ENCODE results near the gene MOB1A. TPM values are rescaled to one million over a fixed set of nuclear protein-coding genes. Genes with fewer than 3 reads are reported as not detected.

Gene MOB1A
- total RNA-seq, 1 donor from 2014 or later = 96.4 TPM

DNA sequence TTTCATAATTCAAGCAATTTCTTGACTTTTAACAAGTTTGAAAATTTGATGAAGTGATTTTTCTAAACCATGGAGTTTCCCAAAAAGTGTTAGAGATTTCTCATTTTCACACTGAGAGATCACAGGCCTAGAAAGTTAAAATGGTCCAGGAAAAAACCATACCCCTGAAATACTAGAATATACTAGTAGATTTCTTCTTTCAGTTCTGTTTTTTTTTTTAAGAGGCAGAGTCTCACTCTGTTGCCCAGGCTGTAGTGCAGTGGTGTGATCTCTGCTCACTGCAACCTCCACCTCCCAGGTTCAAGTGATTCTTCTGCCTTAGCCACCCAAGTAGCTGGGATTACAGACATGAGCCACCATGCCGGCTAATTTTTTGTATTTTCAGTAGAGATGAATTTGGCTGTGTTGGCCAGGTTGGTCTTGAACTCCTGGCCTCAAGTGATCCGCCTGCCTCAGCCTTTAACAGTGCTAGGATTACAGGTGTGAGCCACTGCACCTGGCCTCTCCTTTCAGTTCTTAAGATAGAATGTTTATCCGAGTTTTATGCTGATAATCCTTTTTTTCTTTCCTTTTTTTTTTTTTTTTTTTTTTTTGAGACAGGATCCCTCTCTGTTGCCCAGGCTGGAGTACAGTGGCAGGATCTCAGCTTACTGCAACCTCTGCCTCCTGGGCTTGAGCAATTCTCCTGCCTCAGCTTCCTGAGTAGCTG is 34.2 kb upstream of the MOB1A start:
- no peak for DNase-seq (ENCODE audit: low spot score in 2 of 2, unreplicated experiment in 2 of 2)
- no peak for TF ChIP-seq CTCF (IDR thresholded peaks at IDR 0.05; ENCODE audit: unreplicated experiment)
- no peaks in the 10 kb centered on the region for H3K27me3 Mint-ChIP-seq (ENCODE audit: low read depth)
- H3K4me1 Mint-ChIP-seq = peaks cover 3% of the 10 kb centered on the region
- no peak overlapping the region for H3K27ac Mint-ChIP-seq
- no peaks in the 10 kb centered on the region for H3K9me3 Mint-ChIP-seq
- no peak overlapping the region for H3K4me3 Mint-ChIP-seq
- H3K36me3 Mint-ChIP-seq = peaks cover 24% of the 10 kb centered on the region

DNA sequence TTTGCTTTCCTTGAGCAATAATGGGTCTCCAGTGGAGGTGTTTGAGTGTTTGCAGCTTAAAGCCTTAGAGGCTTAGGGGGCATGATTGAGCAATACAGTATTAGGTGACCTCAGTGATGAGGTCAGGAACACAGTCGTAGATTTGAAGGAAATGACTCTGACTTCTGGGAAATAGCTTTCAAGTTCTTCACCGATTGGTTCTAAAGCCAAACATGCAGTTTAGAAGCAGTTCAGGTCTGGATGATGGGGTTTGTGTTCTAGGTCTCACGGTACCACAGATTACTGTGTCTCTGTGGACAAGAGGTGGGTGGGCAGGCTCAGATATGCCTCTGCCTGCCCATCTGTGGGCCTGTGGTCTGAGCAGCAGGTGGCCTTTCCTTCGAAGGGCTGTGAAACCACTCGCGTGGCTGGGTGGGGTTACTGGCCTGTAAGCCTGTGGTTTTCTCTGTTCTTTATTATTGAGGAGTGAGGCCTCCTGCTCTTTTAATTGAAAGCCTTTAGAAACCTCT is 27.6 kb upstream of the MOB1A start:
- Mint-ChIP-seq H3K36me3 (peaks cover 17% of the 10 kb centered on the region), H3K9me3 (no peaks in the 10 kb centered on the region), H3K4me1 (peaks cover 3% of the 10 kb centered on the region), H3K4me3 (no peak overlapping the region), H3K27ac (no peak overlapping the region), H3K27me3 (ENCODE audit: low read depth) (no peaks in the 10 kb centered on the region)
- TF ChIP-seq CTCF (IDR thresholded peaks at IDR 0.05; ENCODE audit: unreplicated experiment) = no peak
- DNase-seq (ENCODE audit: low spot score in 2 of 2, unreplicated experiment in 2 of 2) = no peak

- Mint-ChIP-seq H3K27ac (no peak overlapping the region), H3K4me1 (peaks cover 3% of the 10 kb centered on the region), H3K4me3 (no peak overlapping the region), H3K9me3 (no peaks in the 10 kb centered on the region), H3K27me3 (ENCODE audit: low read depth) (no peaks in the 10 kb centered on the region), H3K36me3 (peaks cover 14% of the 10 kb centered on the region)
- DNase-seq (ENCODE audit: low spot score in 2 of 2, unreplicated experiment in 2 of 2) = no peak
- no peak for TF ChIP-seq CTCF (IDR thresholded peaks at IDR 0.05; ENCODE audit: unreplicated experiment)
Observed at GRCh38 chr2:74205596-74205995, 26.9 kb upstream of the MOB1A start.

DNA sequence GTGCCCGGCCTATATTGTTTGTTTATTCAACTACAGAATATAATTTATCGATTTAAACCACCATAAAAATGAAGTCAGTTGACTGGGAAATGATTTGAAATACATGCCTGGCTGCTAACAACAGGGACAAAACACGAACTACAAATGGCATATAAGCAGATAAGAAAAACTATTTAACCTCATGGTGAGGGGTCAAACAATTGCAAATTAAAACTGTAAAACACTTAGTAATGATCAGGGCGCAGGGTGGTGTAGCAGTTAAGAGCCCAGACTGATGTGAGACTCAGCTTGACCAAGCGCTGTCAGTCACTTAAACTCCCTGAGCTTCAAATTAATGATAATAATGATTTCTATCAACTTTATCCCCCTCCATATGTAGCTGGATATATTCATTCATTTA is 26.4 kb upstream of the MOB1A start:
- H3K4me3 Mint-ChIP-seq = no peak overlapping the region
- H3K36me3 Mint-ChIP-seq = peaks cover 14% of the 10 kb centered on the region
- H3K27me3 Mint-ChIP-seq (ENCODE audit: low read depth) = no peaks in the 10 kb centered on the region
- DNase-seq (ENCODE audit: low spot score in 2 of 2, unreplicated experiment in 2 of 2) = no peak
- no peak overlapping the region for H3K27ac Mint-ChIP-seq
- no peaks in the 10 kb centered on the region for H3K9me3 Mint-ChIP-seq
- no peak for TF ChIP-seq CTCF (IDR thresholded peaks at IDR 0.05; ENCODE audit: unreplicated experiment)
- H3K4me1 Mint-ChIP-seq = peaks cover 6% of the 10 kb centered on the region

GRCh38 chr2:74204436-74204835 is 25.8 kb upstream of the MOB1A start:
- H3K27ac Mint-ChIP-seq = no peak overlapping the region
- H3K36me3 Mint-ChIP-seq = peaks cover 8% of the 10 kb centered on the region
- H3K9me3 Mint-ChIP-seq = no peaks in the 10 kb centered on the region
- H3K4me3 Mint-ChIP-seq = no peak overlapping the region
- no peaks in the 10 kb centered on the region for H3K27me3 Mint-ChIP-seq (ENCODE audit: low read depth)
- no peak for DNase-seq (ENCODE audit: low spot score in 2 of 2, unreplicated experiment in 2 of 2)
- H3K4me1 Mint-ChIP-seq = peaks cover 10% of the 10 kb centered on the region
- no peak for TF ChIP-seq CTCF (IDR thresholded peaks at IDR 0.05; ENCODE audit: unreplicated experiment)
